ENCODE measurements around the gene FAM181A. TPM values are rescaled to one million over a fixed set of nuclear protein-coding genes. Genes with fewer than 3 reads are reported as not detected.

Gene FAM181A
- total RNA-seq, 1 experiment from 2014 or later: not detected

DNA sequence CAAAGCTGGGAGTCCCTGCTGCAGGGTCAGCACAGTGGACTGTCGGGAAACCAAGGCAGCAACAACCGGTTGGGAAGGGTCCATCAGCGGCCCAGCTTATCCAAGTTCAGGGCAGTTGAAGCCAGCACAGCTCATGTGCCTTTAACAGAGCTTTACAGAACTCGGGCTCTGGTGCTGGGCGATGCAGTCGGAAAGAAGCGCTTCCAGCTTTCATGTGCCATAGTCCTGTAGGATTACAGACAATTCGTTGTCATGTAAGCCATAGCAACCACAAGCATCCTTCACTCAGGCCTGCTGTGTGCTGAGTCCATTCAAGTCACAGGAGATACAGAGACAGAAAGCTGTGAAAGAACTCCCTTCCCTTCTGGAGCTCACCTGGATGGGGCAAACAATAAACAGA, 3.5 kb upstream of the FAM181A start:
- no TSS peak for BruUV-seq (replicated peaks)
- peaks cover 14% of the 10 kb centered on the region for H3K27me3 ChIP-seq (ENCODE audit: low read length)
- TF ChIP-seq, protein P1, sequence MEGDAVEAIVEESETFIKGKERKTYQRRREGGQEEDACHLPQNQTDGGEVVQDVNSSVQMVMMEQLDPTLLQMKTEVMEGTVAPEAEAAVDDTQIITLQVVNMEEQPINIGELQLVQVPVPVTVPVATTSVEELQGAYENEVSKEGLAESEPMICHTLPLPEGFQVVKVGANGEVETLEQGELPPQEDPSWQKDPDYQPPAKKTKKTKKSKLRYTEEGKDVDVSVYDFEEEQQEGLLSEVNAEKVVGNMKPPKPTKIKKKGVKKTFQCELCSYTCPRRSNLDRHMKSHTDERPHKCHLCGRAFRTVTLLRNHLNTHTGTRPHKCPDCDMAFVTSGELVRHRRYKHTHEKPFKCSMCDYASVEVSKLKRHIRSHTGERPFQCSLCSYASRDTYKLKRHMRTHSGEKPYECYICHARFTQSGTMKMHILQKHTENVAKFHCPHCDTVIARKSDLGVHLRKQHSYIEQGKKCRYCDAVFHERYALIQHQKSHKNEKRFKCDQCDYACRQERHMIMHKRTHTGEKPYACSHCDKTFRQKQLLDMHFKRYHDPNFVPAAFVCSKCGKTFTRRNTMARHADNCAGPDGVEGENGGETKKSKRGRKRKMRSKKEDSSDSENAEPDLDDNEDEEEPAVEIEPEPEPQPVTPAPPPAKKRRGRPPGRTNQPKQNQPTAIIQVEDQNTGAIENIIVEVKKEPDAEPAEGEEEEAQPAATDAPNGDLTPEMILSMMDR (conservative IDR thresholded peaks at IDR 0.05; ENCODE audit: low read depth, low read length): no peak
- no peak for TF ChIP-seq EZH2 (IDR thresholded peaks at IDR 0.05; ENCODE audit: low read length, unreplicated experiment)
- no peak overlapping the region for H3K4me3 ChIP-seq (ENCODE audit: low read length)
- H3K79me2 ChIP-seq (ENCODE audit: low read length): no peaks in the 10 kb centered on the region
- no peaks in the 10 kb centered on the region for H3K36me3 ChIP-seq (ENCODE audit: low read depth, low read length)
- H3K27ac ChIP-seq (ENCODE audit: low read length): no peak overlapping the region
- no peak overlapping the region for H3K4me2 ChIP-seq (ENCODE audit: low read length)
- ChIA-PET CTCF (no interaction called here), POLR2A (ENCODE audit: unreplicated experiment) (no interaction called here)
- no peaks in the 10 kb centered on the region for H3K9me2 ChIP-seq (replicated peaks; ENCODE audit: low read length)
- ATAC-seq (no peak), DNase-seq (no peak)
- no peaks in the 10 kb centered on the region for H4K20me1 ChIP-seq (ENCODE audit: low read length)
- H3K9me3 ChIP-seq (ENCODE audit: low read length): no peaks in the 10 kb centered on the region
- intact Hi-C loops (cut with micrococcal nuclease): no loop called here
- no peak overlapping the region for H2AFZ ChIP-seq (ENCODE audit: low read length)
- no peaks in the 10 kb centered on the region for H3F3A ChIP-seq (ENCODE audit: low read length, unreplicated experiment)
- H3K9ac ChIP-seq (ENCODE audit: low read length): no peak overlapping the region
- H3K4me1 ChIP-seq (ENCODE audit: insufficient read depth, low read length): no peaks in the 10 kb centered on the region

DNA sequence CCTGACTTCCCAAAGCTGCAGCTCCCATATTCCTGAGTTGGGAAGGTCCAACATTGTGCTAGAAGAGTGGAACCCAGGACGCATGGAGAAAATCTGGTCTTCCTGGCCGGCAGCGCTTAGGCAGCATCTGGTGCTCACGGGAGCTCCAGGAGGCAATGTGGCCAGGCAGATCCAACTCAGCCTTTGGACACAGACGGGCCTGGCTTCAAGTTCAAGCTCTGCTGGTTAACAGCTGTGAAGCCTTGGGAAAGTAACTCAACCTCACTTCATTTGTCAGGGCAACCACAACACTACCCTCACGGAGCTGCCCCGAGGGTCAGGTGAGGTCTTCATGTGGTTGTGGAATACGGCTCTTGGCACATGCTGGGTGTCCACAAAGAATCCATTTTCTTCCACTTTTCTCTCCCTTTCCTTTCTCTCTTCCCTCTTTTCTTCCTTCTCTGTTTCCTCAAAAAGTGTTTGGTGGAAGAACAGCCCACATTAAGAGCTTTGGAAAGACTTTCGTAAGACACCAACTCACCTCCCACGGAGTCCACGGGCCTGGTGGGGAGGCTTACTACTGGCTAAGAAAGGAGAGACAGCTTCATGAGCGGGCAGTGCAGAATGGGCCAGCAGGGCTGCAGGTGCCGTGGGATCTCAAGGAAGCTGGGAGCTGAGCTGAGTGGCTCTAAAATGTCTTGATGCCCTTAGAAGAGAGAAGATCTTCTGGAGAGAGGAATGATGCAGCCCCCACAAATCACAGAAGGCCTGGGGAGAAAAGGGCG, 2.4 kb upstream of the FAM181A start:
- no peak for DNase-seq
- no peak overlapping the region for H3K9ac ChIP-seq (ENCODE audit: low read length)
- CTCF ChIA-PET: no interaction called here

DNA sequence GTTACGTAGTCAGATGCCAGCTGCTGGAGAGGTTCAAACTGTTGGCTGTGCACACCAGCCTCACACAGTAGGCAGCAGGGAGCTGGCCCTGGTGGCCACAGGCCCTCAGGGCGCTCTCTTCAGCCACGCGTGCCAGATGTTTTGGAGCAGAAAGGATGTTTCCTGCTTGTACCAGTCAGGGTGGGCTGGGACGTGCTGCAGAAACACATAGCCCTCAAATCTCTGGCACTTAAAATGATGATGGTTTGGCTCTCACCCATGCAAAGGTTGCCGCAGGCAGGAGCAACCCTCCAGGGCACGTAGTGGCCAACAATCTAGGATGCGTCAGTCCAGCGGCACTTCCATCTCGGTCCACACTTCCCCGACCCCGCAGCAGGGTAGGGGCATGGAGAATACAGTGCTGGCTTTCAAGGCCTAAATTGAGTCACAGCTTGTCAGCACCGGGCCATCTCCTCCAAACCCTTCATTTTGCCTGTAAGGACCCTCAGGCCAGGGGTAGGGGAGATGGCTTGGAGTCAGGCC, 1.7 kb upstream of the FAM181A start:
- no peak overlapping the region for H3K4me3 ChIP-seq (ENCODE audit: low read length)
- no peaks in the 10 kb centered on the region for H3K9me3 ChIP-seq (ENCODE audit: low read length)
- TF ChIP-seq EZH2phosphoT487 (IDR thresholded peaks at IDR 0.05; ENCODE audit: borderline replicate concordance, low read length) (no peak), EZH2 (IDR thresholded peaks at IDR 0.05; ENCODE audit: low read length, unreplicated experiment) (no peak)
- TF ChIP-seq, protein P1 (conservative IDR thresholded peaks at IDR 0.05; ENCODE audit: low read depth, low read length): no peak
- peaks cover 14% of the 10 kb centered on the region for H3K27me3 ChIP-seq (ENCODE audit: low read length)
- ChIA-PET POLR2A (ENCODE audit: unreplicated experiment) (no interaction called here), CTCF (no interaction called here)
- no peak overlapping the region for H2AFZ ChIP-seq (ENCODE audit: low read length)
- DNase-seq: no peak
- no TSS peak for BruUV-seq (replicated peaks)
- H3K36me3 ChIP-seq (ENCODE audit: low read depth, low read length): no peaks in the 10 kb centered on the region
- H3K9ac ChIP-seq (ENCODE audit: low read length): no peak overlapping the region
- H3K79me2 ChIP-seq (ENCODE audit: low read length): no peaks in the 10 kb centered on the region
- intact Hi-C loops (cut with micrococcal nuclease): no loop called here
- no peaks in the 10 kb centered on the region for H3K4me1 ChIP-seq (ENCODE audit: insufficient read depth, low read length)
- no peak overlapping the region for H3K27ac ChIP-seq (ENCODE audit: low read length)
- no peaks in the 10 kb centered on the region for H4K20me1 ChIP-seq (ENCODE audit: low read length)
- no peaks in the 10 kb centered on the region for H3F3A ChIP-seq (ENCODE audit: low read length, unreplicated experiment)
- H3K4me2 ChIP-seq (ENCODE audit: low read length): no peak overlapping the region
- ATAC-seq: no peak
- H3K9me2 ChIP-seq (replicated peaks; ENCODE audit: low read length): no peaks in the 10 kb centered on the region

More for the DNA sequence above, 2.4 kb upstream of the FAM181A start:
- Histone ChIP-seq H3K4me3 (ENCODE audit: low read length) (no peak overlapping the region), H3K9me3 (ENCODE audit: low read length) (no peaks in the 10 kb centered on the region), H4K20me1 (ENCODE audit: low read length) (no peaks in the 10 kb centered on the region), H3F3A (ENCODE audit: low read length, unreplicated experiment) (no peaks in the 10 kb centered on the region), H3K4me2 (ENCODE audit: low read length) (no peak overlapping the region), H3K36me3 (ENCODE audit: low read depth, low read length) (no peaks in the 10 kb centered on the region), H3K27ac (ENCODE audit: low read length) (no peak overlapping the region), H3K4me1 (ENCODE audit: insufficient read depth, low read length) (no peaks in the 10 kb centered on the region), H3K27me3 (ENCODE audit: low read length) (peaks cover 14% of the 10 kb centered on the region), H2AFZ (ENCODE audit: low read length) (no peak overlapping the region), H3K79me2 (ENCODE audit: low read length) (no peaks in the 10 kb centered on the region), H3K9me2 (replicated peaks; ENCODE audit: low read length) (no peaks in the 10 kb centered on the region)
- BruUV-seq (replicated peaks): no TSS peak
- no peak for ATAC-seq
- POLR2A ChIA-PET (ENCODE audit: unreplicated experiment): no interaction called here
- intact Hi-C loops (cut with micrococcal nuclease): no loop called here
- TF ChIP-seq, protein P1 (conservative IDR thresholded peaks at IDR 0.05; ENCODE audit: low read depth, low read length): no peak
- TF ChIP-seq EZH2phosphoT487 (IDR thresholded peaks at IDR 0.05; ENCODE audit: borderline replicate concordance, low read length) (no peak), EZH2 (IDR thresholded peaks at IDR 0.05; ENCODE audit: low read length, unreplicated experiment) (no peak)
